T-helper 1 cell treated with Interleukin-12 subunit alpha and Interleukin-12 subunit beta and Interleukin-4 antibody, amounts not matched to agents 30 ng/mL and 1 ng/mL, for 36 hours (primary cell): ENCODE measurements around the gene GPSM3. TPM values are rescaled to one million over a fixed set of nuclear protein-coding genes. Genes with fewer than 3 reads are reported as not detected.
"Not testable (repeated sequence)": the region's sequence is repeated elsewhere in the genome, so short reads cannot be mapped to it uniquely, and the experiment has no call there.

ENCODE experiments used
- intact Hi-C: fragments of 100-400 bp; cut with micrococcal nuclease; formaldehyde crosslinking; loops from one replicate; pipeline ENCODE4 v1.15.1; 2024
- total RNA-seq: library from RNA; stranded (reverse); gene quantifications from 2 replicates; pipeline ENCODE4 v1.2.3, GENCODE V29; 2022

Gene GPSM3
- total RNA-seq, 1 donor from 2014 or later = 264 TPM

DNA sequence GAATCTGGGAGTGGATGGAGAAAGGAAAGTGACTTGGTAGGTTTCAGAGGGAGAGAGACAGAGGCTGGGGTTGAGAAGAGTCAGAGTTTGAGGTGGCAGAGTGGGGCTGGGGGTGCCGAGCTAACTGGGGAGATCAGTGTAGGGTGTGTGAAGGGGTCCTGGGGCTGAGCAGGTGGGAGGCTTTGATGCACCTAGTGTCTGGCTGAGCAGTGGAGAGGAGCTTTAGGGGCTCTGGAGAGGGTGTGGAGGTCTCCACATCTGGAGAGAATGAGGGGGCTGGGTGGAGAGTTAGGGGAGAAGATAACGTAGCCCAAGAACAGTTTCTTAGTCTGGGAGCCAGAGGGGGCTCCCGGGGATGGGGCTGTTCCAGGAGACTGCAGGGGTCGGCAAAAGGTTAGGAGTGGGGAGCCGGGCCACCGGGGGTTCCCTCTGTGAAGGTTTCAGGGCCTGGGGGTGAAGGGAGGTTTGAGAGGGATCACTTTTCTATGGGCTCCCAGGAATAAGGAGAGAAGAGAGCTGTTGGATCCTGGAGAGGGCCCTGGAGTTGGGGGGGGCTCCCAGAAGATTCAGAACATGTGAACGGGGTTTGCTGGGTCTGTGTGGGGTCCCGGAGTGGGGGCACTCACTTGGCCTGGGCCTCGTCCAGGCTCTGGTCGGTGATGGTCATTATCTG, 3.2 kb downstream of the GPSM3 start:
- intact Hi-C loops = no loop called here

DNA sequence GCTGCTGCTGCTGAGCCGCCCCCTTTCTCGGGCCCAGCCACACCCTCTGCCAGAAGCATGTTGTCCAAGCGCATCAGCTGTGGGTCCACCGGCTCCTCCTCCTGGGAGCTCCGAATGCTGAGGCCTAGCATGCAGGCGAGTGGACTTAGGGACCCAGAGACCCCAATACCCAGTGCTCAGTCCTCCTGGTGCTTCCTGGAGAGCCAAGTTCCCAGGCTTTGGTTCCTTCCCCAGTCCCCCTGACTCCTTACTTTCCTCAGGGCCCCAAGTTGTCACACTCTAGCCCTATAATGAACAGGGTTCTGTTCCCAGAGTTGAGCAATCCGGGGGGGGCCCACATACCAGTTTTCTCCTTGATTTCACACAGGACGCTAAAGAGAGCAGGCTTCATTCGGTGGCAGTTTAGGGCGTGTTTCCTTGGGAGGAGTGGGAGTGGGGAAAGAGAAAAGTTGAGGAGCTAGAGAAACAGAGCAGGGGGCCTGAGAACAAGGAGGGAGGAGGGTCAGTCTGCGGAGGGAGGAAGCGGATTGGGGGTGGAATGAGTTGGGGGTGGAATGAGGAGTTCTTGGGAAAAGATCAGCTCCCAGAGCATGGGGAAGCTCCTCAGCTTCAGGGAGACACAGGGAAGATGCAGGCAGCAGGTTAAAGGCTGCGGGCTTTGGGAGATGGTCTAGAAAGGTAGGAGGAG, 3.9 kb downstream of the GPSM3 start:
- intact Hi-C loops = no loop called here

DNA sequence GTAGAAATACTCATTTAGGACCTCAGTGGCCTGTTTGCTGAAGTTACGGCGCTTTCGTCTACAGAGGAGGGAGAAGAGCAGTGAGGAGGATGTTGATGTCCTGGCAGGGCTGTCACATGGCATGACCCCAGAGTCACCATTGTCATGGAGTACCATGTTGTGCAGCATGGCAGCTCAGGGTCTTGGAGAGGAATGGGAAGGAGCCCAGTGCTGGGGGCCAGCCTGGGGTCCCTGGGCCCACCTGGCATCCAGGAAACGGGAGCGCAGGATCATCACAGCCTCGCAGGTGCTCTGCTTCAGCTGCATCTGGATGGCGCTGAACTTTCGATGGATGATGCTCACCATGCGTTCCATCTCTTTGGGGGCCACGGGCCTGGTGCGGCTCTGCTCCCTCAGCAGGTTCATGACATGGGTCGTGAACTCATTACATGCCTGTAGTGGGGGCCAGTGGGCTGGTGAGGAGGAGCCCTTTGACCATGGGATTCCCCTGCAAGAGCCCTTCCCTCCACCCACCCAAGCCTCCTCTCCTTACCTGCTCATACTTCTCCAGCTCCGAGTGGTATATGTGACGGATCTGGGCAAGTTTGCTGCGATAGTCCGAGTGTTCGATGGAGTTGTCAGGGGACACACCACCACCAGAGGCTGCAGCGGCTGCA, 4.6 kb downstream of the GPSM3 start:
- intact Hi-C loops = not testable (repeated sequence)

DNA sequence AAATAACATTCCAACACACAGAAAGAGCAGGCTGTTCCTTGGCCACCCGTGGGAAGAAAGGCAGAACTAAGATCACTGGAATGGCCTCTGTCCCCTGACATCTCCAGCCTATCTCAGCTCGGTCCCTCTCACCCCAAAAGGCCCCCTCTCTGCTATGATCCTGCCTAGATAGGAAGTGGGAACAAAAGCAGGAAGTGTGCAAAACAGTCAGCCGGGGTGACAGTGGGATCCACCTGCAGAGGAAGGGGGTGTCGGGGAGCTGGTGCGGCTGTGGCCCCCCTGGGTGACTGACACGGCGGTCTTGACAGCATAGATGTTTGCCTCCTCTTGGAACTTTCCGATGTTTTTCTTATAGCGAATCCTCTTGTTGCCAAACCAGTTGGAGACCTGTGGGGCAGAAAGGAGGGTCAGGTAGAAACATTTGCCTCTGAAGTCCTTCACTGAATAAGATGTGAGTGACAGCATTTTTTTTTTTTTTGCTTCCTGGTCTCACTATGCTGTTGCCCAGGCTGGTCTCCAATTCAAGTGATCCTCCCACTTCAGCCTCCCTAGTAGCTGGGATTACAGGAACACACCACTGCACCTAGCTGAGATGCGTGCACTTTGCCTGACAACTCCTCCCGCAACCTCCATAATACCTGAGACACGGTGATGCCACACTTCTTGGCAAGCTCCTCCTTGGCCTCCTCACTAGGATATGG, 5.3 kb downstream of the GPSM3 start:
- intact Hi-C loops = no loop called here

DNA sequence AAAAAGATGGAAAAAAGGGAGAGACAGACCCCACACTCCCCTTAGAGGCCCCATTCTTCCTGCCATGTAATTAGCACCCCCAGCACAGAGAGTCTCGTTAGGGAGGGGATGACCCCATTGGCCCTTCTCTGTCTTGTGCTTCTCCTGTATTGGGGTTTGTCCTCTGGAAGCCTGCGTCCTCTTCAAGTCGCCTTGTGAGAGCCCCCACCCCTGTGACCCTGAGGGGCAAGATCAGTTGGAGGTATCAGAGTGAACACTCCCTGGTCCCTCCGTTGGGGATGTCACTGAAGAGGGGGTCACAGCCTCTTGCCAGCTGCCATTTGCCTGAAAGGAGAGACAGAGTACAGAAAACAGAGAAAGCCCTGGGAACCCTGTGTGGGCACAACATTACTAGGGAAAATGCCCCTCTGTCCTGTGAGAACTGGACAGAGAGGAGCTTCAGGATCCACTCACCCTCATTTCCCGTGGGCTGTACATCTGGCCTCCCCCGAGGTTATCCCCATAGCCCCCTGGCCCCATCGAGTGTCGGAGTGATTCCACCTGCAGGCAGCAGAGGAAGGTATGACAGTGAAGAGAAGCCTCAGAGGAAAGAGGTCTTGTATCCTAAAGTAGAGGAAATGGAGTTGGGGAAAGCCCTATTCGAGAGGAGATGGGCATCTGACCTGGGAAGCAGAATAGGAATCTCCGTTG, 6.1 kb downstream of the GPSM3 start:
- intact Hi-C loops = not testable (repeated sequence)

DNA sequence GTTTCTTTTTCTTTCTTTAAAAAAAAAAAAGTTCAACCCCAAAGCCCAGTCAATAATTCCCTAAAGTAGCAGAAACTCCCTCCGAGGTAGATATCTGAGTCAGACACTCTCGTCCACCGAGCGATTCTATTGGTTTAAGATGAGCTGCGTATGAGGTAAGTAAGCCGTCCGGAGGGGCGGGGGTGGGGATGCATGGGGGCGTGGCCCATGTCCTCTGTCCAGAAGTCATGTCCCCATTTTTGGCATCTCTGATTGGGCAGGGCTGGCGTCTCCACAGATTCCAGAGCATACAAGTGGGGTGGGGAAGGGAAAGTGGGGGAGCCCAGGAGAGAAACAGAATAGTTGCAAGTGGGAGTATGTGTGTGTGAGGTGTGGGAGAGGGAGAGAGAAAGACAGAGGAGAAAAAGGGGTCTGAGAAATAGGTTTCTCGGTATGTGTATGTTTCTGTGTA, 6.7 kb downstream of the GPSM3 start:
- intact Hi-C loops = not testable (repeated sequence)

DNA sequence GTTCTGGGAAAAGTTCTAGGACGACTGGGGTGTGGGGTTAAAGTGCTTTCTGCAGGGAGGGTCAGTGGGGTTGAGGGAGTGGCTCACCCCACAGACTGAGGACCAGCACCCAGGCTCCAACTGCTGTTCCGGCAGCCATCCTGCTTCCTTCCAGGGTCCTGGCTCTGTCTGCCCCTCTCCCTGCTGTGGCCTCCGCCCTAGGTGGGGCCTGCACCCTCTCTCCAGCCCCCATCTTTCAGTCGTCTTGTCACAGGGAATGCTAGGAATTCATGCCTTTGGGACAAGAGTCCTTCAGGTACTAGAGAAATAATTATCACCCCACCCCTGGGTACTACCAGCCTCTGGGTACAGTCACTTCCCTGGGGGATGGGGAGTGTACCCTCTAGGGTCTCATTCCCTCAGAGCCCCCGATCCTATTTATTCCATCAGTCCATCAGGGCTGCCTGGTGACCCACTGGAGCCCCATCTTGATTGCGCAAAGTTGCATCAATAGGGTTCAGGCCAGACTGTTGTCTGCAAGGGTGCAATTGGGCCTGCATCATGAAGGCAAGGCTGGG, 8.3 kb downstream of the GPSM3 start, which contains the start of gene AGER:
Gene AGER, minus strand, starts transcription at position 170 of the 557 bp plus-strand sequence. Its CDS starts 31 bp downstream, at position 139.
- intact Hi-C loops = no loop called here

DNA sequence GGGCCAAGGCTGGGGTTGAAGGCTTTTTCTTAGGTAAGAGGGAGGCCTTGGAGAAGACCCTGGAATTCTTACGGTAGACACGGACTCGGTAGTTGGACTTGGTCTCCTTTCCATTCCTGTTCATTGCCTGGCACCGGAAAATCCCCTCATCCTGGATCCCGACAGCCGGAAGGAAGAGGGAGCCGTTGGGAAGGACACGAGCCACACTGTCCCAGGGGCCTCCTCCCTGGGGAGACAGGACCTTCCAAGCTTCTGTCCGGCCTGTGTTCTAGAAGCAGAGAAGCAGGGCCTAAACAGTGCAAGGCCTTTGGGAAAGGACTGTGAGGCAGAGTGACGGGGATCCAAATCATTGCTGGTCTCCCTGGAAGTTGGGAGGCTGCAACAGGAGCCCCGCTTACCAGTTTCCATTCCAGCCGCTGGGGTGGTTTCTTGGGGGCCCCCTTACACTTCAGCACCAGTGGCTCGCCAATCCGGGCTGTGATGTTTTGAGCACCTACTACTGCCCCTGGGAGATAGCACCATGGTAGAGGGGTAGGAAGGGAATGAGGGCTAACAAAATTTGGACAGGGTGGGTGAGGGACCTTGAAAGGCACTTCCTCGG, 8.9 kb downstream of the GPSM3 start:
- intact Hi-C loops = no loop called here

DNA sequence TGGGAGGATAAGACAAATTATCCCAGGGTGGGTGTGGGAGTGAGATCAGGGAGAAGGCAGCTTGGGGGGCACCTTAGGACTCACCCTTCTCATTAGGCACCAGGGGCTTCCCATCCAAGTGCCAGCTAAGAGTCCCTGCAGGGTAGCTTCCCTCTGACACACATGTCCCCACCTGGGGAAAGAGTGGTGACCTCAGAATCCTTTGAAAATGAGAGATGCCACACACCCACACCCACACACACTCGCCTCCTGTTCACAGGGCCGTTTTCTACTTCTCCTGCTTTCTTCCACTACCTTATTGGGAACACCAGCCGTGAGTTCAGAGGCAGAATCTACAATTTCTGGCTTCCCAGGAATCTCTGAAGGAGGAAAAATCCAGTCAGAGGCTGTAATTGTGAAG, 9.4 kb downstream of the GPSM3 start:
- intact Hi-C loops = no loop called here

DNA sequence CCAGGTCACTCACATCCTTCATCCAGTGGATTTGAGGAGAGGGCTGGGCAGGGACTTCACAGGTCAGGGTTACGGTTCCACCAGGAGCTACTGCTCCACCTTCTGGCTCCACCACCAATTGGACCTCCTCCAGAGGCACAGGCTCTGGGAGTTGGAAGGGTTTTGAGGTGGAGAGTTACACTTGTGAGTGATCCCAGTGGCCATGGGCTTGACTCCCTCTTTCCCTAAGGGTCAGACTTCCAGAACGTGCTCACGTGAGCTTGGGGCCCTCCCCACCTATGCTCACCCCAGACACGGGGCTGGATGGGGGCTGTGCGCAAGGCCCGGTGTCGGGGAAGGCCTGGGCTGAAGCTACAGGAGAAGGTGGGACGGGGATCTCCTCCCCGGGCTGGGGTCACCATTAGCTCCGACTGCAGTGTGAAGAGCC, 9.9 kb downstream of the GPSM3 start:
- intact Hi-C loops = no loop called here

DNA sequence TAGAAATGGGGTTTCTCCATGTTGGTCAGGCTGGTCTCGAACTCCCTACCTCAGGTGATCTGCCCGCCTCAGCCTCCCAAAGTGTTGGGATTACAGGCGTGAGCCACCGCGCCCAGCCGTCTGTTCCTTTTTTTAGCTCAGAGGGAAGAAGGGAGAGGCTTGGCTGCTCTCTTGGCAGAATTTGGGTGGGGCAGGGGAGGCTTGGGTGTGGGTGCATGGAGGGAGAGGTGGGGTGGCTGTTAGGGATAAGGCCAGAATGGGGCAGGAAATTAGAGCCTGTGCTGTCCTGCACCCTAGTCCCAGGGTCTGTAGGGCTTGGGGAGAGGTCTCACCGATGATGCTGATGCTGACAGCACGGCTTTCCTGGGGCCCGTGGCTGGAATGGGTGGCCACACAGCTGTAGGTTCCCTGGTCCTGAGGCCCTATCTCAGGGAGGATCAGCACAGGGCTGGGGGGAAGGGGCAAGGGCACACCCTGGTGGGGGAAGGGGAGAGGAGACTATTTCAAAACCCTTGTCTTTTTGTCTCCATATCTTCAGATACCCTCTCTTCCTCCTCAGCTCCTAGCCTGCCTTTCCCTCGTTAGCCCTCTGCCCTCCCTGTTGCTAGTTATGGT, 10.4 kb downstream of the GPSM3 start:
- intact Hi-C loops = no loop called here

DNA sequence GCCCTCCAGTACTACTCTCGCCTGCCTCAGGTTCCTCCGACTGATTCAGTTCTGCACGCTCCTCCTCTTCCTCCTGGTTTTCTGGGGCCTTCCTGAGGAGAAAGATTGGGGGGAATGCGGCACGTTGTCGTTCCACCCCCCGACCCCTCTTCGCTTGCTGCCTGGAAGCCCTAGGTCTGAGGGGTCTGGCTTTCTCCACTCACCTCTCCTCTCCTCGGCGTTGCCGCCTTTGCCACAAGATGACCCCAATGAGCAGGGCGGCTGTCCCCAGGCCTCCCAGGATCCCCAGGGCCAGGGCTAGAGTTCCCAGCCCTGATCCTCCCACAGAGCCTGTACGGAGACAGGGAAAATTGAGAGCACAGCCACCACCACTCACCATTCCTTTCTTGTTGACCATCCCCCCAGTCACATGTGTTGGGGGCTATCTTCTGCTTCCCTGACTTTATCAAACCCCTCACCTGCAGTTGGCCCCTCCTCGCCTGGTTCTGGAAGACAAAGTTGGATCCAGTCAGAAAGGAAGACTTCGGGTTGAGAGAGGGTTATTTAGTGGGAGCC, 11.2 kb downstream of the GPSM3 start:
- intact Hi-C loops = no loop called here

DNA sequence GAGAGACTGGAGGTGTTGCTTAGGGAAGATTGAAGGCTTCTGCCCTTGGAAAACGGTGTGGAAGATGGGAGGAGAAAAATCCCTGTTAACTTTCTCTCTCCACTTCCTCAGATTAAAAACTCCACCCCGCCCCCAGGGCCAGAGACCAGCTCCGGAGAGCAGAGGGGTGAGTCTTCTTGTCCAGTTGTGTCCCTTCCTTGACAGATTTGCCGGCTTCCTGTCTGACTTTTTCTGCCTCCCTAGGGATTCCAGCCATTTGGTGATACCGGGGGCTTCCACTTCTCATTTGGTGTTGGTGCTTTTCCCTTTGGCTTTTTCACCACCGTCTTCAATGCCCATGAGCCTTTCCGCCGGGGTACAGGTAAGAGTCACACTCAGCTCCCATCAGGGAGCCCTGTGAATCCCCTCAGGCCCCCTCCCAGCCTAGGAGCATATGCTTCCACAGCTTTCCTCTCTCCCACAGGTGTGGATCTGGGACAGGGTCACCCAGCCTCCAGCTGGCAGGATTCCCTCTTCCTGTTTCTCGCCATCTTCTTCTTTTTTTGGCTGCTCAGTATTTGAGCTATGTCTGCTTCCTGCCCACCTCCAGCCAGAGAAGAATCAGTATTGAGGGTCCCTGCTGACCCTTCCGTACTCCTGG, 12.6 kb downstream of the GPSM3 start:
- intact Hi-C loops = loop anchor here (2.0 to 10.0 kb wide), 7 partner anchors 373 to 1853 kb away; partner anchors contain the start of genes ATP6V1G2, CSNK2B, CUTA and LSM2

DNA sequence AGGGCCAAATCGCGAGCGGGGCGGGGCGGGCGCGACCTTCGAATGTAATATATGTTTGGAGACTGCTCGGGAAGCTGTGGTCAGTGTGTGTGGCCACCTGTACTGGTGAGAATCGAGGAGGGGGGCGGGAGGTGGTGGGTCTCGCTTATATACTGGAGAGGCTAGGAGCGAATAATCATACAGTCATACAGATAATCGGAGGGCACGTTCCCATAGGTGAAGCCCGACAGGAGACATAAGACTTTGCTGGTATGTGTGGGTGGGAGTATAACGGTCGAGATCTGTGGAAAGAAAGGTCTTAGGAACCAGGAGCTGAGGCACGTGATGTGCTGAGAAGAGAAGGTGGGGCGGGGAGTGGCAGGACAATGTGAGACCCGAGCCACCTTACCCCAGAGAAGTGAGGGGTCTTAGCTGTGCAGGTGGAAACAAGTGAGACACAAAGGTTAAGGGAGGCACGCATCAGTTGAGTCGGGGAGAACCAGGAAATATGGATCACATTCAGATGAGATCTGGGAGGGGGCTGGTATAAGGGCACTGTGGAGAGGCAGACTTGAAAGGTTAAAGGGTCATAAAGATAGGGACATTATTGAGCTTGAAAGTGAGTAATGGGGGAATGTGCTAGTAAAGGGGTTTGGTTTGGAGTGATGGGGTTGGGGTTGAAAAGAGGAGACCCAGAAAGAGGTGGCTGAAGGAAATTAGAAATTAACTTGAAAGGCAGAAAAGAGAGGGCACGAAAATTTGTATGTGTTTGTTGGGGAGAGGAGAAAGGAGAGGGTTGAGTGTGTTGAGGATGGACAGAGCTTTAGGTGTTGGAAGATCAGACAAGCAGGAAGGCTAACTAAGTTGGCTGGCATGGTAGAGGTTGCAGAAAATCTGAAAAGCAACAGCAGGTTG, 13.6 kb downstream of the GPSM3 start:
- intact Hi-C loops = loop anchor here (1.0 to 10.0 kb wide), 20 partner anchors 12 to 1851 kb away; partner anchors contain the start of genes ATP6V1G2, BAG6, BRD2 and CSNK2B

DNA sequence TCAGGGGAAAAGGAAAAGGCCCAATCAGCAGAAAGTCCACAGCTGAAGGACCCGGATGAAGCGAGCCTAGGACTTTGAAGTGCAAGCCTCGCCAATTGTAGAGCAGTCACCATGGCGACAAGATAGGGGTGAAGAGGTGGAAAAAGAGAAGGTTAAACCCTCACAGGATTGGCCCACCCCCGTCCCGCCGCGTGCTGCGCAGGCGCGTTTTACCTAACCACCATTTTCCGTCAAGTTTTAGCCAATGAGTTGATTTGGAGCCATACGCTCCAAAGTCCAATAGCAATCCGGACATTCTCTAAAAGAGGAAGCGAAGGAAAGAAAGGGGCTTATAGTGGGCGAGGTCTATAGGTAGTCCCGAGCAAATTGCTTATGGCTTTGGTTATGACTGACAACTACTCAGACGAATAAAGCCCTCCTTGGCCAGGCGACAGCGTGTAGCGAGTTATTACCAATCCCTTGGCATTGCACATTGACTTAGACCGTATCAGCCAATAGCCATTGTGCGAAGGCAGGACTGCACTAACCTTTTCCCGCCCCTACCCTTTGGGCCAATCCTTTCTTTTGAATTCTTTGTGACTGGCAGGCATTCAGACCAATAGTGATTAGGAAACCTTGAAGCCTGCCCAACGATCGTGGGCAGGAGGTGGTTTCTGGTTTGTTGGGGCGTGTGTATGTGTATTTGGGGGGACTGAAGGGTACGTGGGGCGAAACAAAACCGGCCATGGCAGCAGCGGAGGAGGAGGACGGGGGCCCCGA, 14.5 kb downstream of the GPSM3 start, which contains the start of gene RNF5:
Gene RNF5, plus strand, starts transcription at position 618 of the 759 bp plus-strand sequence. Its CDS starts 107 bp downstream, at position 725.
- intact Hi-C loops = loop anchor here (1.0 to 10.0 kb wide), 22 partner anchors 12 to 1851 kb away; partner anchors contain the start of genes ABHD16A, ATP6V1G2, BAG6 and BRD2

DNA sequence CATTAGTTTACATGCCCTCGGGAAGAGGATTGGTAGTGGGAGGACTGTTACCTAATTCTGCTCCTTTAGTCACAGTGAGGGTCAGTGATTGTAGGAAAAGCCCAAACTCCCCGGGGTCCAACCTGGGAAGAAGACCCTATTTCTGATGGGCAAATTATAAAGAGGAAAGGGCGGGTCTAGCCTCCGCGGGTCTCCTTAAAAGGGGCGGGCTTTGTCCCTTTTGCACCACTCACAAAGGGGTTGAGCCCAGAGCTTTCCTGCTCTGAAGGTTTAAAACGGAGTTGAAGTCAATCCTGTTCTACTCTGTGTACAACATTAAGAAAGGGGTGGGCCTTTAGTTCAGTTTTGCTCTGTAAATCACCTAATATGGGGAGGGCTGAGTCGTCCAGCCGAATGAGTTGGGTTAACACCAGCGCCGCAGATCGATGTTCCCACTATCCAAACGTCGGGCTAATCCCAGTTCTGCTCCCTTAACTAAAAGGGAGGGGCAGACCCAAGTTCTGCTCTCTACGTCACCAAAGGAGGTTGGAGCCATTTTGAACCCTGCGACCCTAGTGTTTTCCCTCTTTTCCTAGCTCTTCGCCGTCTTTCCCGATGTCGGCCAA, 15.2 kb downstream of the GPSM3 start:
- intact Hi-C loops = loop anchor here (2.0 to 10.0 kb wide), 7 partner anchors 474 to 1850 kb away; partner anchors contain the start of genes ABHD16A, ATP6V1G2, CSNK2B and CUTA
